C4-2B (cell line): ENCODE measurements around the gene PPP3CA.

Experiments used
- CTCF ChIP-seq: fragments of 450-650 bp; conservative IDR thresholded peaks from 2 replicates; pipeline ENCODE4 v1.5.1; 2017; ENCODE audit warnings: mild to moderate bottlenecking
- ZFX ChIP-seq: fragments of 450-650 bp; IDR thresholded peaks from 2 replicates; pipeline ENCODE4 v1.6.1; 2017

GRCh38 chr4:101042847-101043246 lies 304.5 kb downstream of the PPP3CA start:
- TF ChIP-seq CTCF (no peak), ZFX (no peak)
